ENCODE results near the gene GLIPR1L2.
A peak's percentile ranks its signal among the peaks of the same experiment; 100 is the strongest.
"Not testable (repeated sequence)": the region's sequence is repeated elsewhere in the genome, so short reads cannot be mapped to it uniquely, and the experiment has no call there.

The GLIPR1L2 gene

DNA sequence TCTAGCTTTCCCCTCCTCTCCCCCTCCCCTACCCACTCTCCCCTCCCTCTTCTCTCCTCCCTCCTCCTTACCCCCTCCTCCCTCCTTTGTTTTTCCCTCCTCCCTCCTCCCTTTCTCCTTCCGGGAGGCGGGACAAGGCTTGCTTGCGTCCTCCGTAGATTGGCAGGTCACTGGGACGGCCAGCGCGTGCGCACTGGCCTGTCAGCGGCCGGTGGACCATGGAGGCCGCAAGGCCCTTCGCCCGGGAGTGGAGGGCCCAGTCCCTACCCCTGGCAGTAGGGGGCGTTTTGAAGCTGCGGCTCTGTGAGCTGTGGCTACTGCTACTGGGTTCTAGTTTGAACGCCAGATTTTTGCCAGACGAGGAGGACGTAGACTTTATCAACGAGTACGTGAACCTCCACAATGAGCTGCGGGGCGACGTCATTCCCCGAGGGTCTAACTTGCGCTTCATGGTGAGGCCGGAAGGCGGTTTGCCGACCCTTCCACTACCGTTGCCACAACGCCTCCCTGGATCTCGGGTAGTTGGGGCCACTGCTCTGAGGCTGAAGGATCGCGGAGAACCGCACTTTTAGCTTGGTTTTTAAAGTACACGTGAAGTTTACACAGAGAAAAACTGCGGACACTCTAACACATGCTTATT, at the start of gene GLIPR1L2:
Gene GLIPR1L2 (plus strand): TSS at position 191 of the 640 bp plus-strand sequence. CDS start 28 bp downstream, at position 219.
- peak; percentile 81 for DNase-seq

GRCh38 chr12:75341873-75342272, 49.0 kb upstream of the GLIPR1L2 start:
- no peak for DNase-seq

- no peak for DNase-seq
These were observed 45.4 kb upstream of the GLIPR1L2 start for GRCh38 chr12:75345531-75345930.

GRCh38 chr12:75346215-75346614, 44.7 kb upstream of the GLIPR1L2 start:
- DNase-seq = not testable (repeated sequence)

- DNase-seq = no peak
These were observed 40.9 kb upstream of the GLIPR1L2 start for GRCh38 chr12:75349946-75350345.

GRCh38 chr12:75350413-75350812, 40.5 kb upstream of the GLIPR1L2 start:
- DNase-seq = no peak

GRCh38 chr12:75354011-75354410, 36.9 kb upstream of the GLIPR1L2 start:
- no peak for DNase-seq

DNA sequence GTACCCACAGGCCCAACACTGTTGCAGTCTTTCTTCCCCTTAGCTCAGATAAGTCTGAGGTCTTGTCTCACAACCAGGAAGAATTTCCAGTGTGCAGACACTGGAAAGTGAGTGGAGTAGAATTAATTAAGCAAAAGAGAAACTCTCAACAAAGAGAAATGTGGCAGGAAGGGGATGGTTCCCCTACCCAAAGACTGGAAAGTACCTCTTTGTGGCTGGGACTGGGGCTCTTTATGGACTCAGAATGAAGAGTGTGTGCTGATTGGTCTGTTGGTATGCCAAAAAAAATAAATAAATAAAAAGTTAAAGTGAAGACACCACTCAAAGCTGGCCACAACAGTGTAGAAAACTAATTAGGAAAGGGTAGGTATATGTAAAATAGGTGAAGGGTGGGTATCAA, 30.0 kb upstream of the GLIPR1L2 start:
- DNase-seq = no peak

DNA sequence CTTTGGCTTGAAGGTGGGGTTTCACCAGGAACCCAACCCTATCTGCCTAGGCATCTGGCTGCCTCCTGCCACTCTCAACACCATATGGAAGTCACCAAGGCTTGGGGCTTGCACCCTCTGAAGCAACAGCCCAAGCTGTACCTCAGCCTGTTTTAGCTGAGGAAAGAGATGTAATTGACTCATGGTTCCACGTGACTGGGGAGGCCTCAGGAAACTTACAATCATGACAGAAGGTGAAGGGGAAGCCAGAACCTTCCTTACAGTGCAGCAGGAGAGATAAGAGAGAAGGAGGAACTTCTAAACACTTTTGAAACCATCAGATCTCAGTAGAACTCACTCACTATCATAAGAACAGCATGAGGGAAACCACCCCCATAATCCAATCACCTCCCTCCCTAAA, 29.5 kb upstream of the GLIPR1L2 start:
- no peak for DNase-seq

- no peak for DNase-seq
These were observed 26.0 kb upstream of the GLIPR1L2 start for GRCh38 chr12:75364919-75365318.

- no peak for DNase-seq
These were observed 24.3 kb upstream of the GLIPR1L2 start for GRCh38 chr12:75366629-75367028.

DNA sequence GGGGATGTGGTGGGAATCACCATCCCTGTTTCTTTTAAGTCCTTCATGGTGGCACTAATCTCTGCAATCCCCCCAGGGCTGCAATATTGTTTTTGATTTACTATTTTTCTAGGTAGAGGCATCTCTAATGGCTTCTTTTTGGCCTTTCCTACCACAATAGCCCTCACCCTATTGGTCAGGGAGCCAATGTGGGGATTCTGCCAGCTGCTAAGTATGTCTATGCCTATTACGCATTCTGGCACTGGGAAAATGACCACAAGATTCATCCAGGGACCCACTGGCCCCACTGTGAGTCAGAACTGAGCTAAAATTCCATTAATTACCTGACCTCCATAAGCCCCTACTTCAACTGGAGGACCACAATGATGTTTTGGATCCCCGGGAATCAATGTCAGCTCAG, 15.9 kb upstream of the GLIPR1L2 start:
- DNase-seq = no peak

GRCh38 chr12:75378354-75378753, 12.5 kb upstream of the GLIPR1L2 start:
- no peak for DNase-seq

GRCh38 chr12:75389061-75389460, 1.8 kb upstream of the GLIPR1L2 start:
- no peak for DNase-seq

DNA sequence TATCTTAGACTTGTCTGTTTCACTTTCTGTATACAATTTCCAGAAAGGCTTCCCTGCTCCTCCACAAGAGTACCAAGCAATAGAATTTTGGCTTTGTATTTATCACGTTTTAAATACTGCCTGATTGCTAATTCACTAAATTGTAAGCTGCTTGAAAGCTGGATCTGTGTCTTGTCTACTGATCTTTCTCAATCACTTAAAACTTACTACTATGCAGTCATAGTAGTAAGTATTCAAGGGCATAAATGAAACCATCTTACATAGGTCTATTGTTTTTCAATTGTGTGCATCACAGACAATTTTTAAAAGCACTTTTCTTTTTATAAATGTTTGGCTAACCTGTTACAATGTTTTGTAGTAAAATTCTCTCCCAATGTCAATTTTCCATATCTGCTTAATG, 1.2 kb upstream of the GLIPR1L2 start:
- no peak for DNase-seq

GRCh38 chr12:75390156-75390898, 562 bp upstream of the GLIPR1L2 start:
- DNase-seq = no peak

DNA sequence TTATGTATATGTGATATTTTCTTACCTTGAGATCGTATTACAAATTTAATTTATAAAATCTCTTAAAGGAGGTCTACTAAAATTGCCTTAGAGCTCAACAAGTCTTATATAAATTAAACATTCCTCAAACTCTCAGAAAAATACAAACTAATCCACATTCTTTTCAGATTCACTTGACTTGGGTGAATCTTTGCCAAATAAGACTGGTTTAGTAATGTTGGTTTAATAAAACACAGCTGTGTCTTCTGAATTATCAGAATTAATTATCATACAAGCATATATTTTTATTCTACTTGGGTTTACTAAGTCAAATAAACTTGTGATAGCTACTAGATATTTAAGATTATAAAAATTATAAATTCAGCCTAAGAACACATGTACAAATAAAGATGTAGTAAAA, 13.3 kb downstream of the GLIPR1L2 start:
- DNase-seq = no peak

GRCh38 chr12:75407683-75408082, 16.8 kb downstream of the GLIPR1L2 start:
- DNase-seq = no peak

DNA sequence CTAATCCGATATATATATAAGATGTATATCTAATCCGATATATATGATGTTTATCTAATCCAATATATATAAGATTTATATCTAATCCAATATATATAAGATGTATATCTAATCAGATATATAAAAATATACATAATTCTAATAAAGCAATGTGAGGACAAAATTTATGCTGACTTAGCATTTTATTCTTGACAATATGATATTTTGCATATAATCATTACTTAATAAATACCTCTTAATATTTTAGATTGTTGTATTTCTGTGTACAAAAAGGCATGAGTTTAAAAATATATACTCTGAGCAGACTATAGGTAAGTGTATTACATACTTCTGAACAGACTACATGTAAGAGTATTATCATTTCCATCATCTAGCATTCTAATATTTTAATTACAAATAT, 18.9 kb downstream of the GLIPR1L2 start:
- no peak for DNase-seq

GRCh38 chr12:75414671-75415070, 23.8 kb downstream of the GLIPR1L2 start:
- DNase-seq = no peak

DNA sequence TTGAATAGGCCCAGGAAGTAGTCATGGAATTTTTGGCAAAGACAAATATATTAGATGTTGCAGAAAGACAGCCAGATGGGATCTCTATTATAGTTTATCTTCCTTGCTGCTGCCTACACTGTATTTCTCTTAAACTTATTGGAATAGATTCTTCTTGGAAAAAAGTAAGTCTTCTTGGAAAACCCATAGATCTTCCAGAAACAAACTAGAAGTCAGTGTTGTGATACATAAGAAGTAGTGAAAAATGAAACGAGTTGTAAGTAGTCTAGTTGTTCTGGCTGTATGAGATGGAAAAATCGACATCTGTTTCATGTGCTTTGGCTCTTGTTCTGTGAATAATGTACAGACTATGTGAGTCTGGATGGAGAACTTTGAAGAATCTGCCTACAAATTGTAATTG, 29.0 kb downstream of the GLIPR1L2 start:
- no peak for DNase-seq

DNA sequence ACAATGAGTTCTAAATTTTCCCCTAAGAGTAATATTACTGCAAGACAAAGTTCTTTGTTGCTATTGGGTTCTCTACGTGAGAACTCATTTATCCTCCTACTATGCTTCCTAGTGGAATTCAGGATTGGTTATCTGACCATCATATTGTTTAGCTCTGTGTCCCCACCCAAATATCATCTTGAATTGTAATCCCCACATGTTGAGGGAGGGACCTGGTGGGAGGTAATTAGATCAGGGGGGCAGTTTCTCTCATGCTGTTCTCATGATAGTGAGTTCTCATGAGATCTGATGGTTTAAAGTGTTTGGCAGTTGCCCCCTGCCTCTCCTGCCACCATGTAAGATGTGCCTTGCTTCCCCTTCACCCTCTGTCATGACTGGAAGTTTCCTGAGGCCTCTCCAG, 36.6 kb downstream of the GLIPR1L2 start:
- DNase-seq = no peak

DNA sequence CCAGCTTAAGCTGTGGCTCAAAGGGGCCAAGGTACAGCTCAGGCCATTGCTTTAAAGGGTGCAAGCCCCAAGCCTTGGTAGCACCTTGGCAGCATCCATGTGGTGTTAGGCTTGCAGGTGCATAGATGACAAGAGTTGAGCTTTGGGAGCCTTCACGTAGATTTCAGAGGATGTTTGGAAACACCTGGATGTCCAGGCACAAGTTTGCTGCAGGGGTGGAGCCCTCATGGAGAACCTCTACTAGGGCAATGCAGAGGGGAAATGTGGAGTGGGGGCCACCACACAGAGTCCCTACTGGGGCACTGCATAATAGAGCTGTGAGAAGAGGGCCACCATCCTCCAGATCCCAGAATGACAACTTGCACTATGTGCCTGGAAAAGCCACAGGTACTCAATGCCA, 37.9 kb downstream of the GLIPR1L2 start:
- no peak for DNase-seq

- no peak for DNase-seq
These were observed 42.0 kb downstream of the GLIPR1L2 start for GRCh38 chr12:75432924-75433323.

- no peak for DNase-seq
These were observed 46.7 kb downstream of the GLIPR1L2 start for GRCh38 chr12:75437564-75437963.

Measured in activated CD4-positive, alpha-beta T cell treated with anti-CD3 and anti-CD28 coated beads for 1 hour (primary cell).